K562 (cell line): ENCODE results near the gene CACNA1S. TPM values are rescaled to one million over a fixed set of nuclear protein-coding genes. Genes with fewer than 3 reads are reported as not detected.

Source experiments
- ATAC-seq: fragments of 200-7000 bp; cut with Tn5 transposase; 3 replicates; pipeline ENCODE4 v1.9.1; 2020; ENCODE audit warnings: moderate library complexity
- BruUV-seq: library from RNA; stranded (reverse); fragments of 400-500 nt; replicated peaks from 2 replicates; lab custom pipeline; 2021; lab: Mats Ljungman, UMichigan
- CTCF ChIA-PET: fragments of 300-600 bp; formaldehyde crosslinking; extraction: SDS; loops from one replicate; lab custom pipeline; 2021; ENCODE audit warnings: low intra/inter-chr PET ratio; lab: Yijun Ruan, JAX
- POLR2A ChIA-PET: fragments of 300-600, 350-650 bp; sonication (Branson Sonifier 250); formaldehyde crosslinking; extraction: SDS; loops from one replicate; lab custom pipeline; 2021; ENCODE audit warnings: antibody characterized with exemption, inconsistent platforms; lab: Yijun Ruan, JAX
- DNase-seq, 4 experiments: peaks; one replicate each; pipeline versions ENCODE4 v3.0.0 to v3.0.0-alpha.2; 2011 to 2018; ENCODE audit warnings: low spot score in 3 of 4, mixed read lengths in 3 of 4; ENCODE audit errors: extremely low read depth in 1 of 4
- FAIRE-seq: peaks from 2 replicates; lab custom pipeline; 2011; peaks lifted over from hg19 to GRCh38; lab: Jason Lieb, UNC
- H2AFZ ChIP-seq: 2 replicates; pipeline ENCODE4 v1.6.0; 2011; ENCODE audit warnings: low read depth, low read length, control low read depth, inconsistent platforms
- H3K27ac ChIP-seq: fragments of 200-600 bp; 3 replicates; pipeline ENCODE4 v1.8.0; 2011; ENCODE audit warnings: low read depth, mild to moderate bottlenecking, control low read depth, inconsistent platforms, low read length, moderate library complexity, mixed read lengths; ENCODE audit errors: extremely low read depth
- H3K27me3 ChIP-seq, 2 experiments: fragments of 300-600 bp in 1 of 2; 2 replicates in 1 of 2; 3 replicates in 1 of 2; pipeline versions ENCODE4 v1.6.0 to v1.8.0; 2011; ENCODE audit warnings: inconsistent platforms in 2 of 2, low read length in 2 of 2, mild to moderate bottlenecking in 1 of 2, mixed read lengths in 1 of 2, moderate library complexity in 1 of 2; ENCODE audit not compliant: control insufficient read depth in 2 of 2, insufficient read depth in 2 of 2
- H3K36me3 ChIP-seq: fragments of 300-600 bp; 3 replicates; pipeline ENCODE4 v1.8.0; 2011; ENCODE audit warnings: mild to moderate bottlenecking, low read length, inconsistent platforms; ENCODE audit not compliant: control insufficient read depth, insufficient read depth
- H3K4me1 ChIP-seq, 2 experiments: fragments of 200-600 bp in 1 of 2; replicated peaks in 1 of 2; 2 replicates in 1 of 2; 3 replicates in 1 of 2; pipeline versions ENCODE4 v1.5.1 to v1.8.0; 2011; ENCODE audit warnings: inconsistent platforms in 2 of 2, low read length in 2 of 2, mild to moderate bottlenecking in 1 of 2, mixed read lengths in 1 of 2, moderate library complexity in 1 of 2; ENCODE audit not compliant: control insufficient read depth in 2 of 2, insufficient read depth in 2 of 2
- H3K4me2 ChIP-seq: 2 replicates; pipeline ENCODE4 v1.6.1; 2011; ENCODE audit warnings: low read length, control low read depth, inconsistent platforms, mixed read lengths; ENCODE audit not compliant: insufficient read depth
- H3K4me3 ChIP-seq: fragments of 200-600 bp; sonication (generic), shearing (Covaris generic); 2 replicates; pipeline ENCODE4 v1.5.1; 2016; ENCODE audit warnings: control low read depth, inconsistent platforms
- H3K79me2 ChIP-seq: fragments of 200-600 bp; 3 replicates; pipeline ENCODE4 v1.8.0; 2011; ENCODE audit warnings: low read length, inconsistent platforms; ENCODE audit not compliant: control insufficient read depth, insufficient read depth
- H3K9ac ChIP-seq, 2 experiments: 2 replicates each; pipeline versions ENCODE4 v1.6.0 to v1.6.1; 2011; ENCODE audit warnings: low read depth in 2 of 2, low read length in 2 of 2, control low read depth in 1 of 2, inconsistent platforms in 1 of 2, mild to moderate bottlenecking in 1 of 2, mixed read lengths in 1 of 2; ENCODE audit not compliant: insufficient read depth in 1 of 2
- H3K9me1 ChIP-seq: one replicate; pipeline ENCODE4 v1.6.0; 2011; ENCODE audit warnings: inconsistent platforms, mild to moderate bottlenecking, low read length, moderate library complexity; ENCODE audit not compliant: control insufficient read depth, insufficient read depth
- H3K9me3 ChIP-seq: replicated peaks from 2 replicates; pipeline ENCODE4 v1.5.1; 2011; ENCODE audit warnings: low read depth, low read length, inconsistent platforms; ENCODE audit not compliant: control insufficient read depth, insufficient read depth
- H4K20me1 ChIP-seq: replicated peaks from 2 replicates; pipeline ENCODE4 v1.6.1; 2011; ENCODE audit warnings: low read length, inconsistent platforms, mixed read lengths; ENCODE audit not compliant: control insufficient read depth, insufficient read depth
- BACH1 ChIP-seq: fragments of 200-800 bp; sonication (Bioruptor generic); IDR thresholded peaks from 2 replicates; pipeline ENCODE4 v1.6.1; 2016; ENCODE audit warnings: missing genetic modification characterization, missing compliant biosample characterization
- CHCHD3 ChIP-seq: fragments of 250-450 bp; sonication (Bioruptor Pico); IDR thresholded peaks from 2 replicates; pipeline ENCODE4 v2.1.2; 2022; ENCODE audit warnings: mild to moderate bottlenecking
- CTCF ChIP-seq, 3 experiments: IDR thresholded peaks in 2 of 3; conservative IDR thresholded peaks in 1 of 3; 2 replicates each; pipeline ENCODE4 v1.5.1; 2011 to 2012; ENCODE audit warnings: low read length in 3 of 3, mild to moderate bottlenecking in 3 of 3, control low read depth in 2 of 3, improper control_type of control experiment in 1 of 3, inconsistent platforms in 1 of 3, low read depth in 1 of 3, mixed read lengths in 1 of 3, moderate library complexity in 1 of 3; ENCODE audit not compliant: insufficient read depth in 2 of 3
- MAZ ChIP-seq, 2 experiments: fragments of 450-650 bp in 1 of 2; sonication (generic) in 1 of 2; formaldehyde crosslinking; IDR thresholded peaks in 1 of 2; conservative IDR thresholded peaks in 1 of 2; 2 replicates each; pipeline versions ENCODE4 v1.4.0 to v1.5.0; 2020; ENCODE audit warnings: mild to moderate bottlenecking in 1 of 2, missing genetic modification reagents in 1 of 2
- MEIS2 ChIP-seq: fragments of 450-650 bp; IDR thresholded peaks from 2 replicates; pipeline ENCODE4 v1.6.1; 2014; ENCODE audit warnings: mild to moderate bottlenecking; ENCODE audit not compliant: partially characterized antibody
- NFRKB ChIP-seq: fragments of 450-650 bp; IDR thresholded peaks from 2 replicates; pipeline ENCODE4 v1.6.1; 2016; ENCODE audit warnings: low read depth
- PTBP1 ChIP-seq: fragments of 200-400 bp; formaldehyde crosslinking; IDR thresholded peaks from 2 replicates; pipeline ENCODE4 v1.6.1; 2017; ENCODE audit warnings: low read depth, low read length
- RAD21 ChIP-seq, 2 experiments: fragments of 250-450 bp in 1 of 2; fragments of 450-650 bp in 1 of 2; sonication (Bioruptor Pico) in 1 of 2; formaldehyde crosslinking in 1 of 2; IDR thresholded peaks in 1 of 2; conservative IDR thresholded peaks in 1 of 2; 2 replicates each; pipeline versions ENCODE4 v1.4.0 to v1.8.0; 2020 to 2022; ENCODE audit warnings: mild to moderate bottlenecking in 2 of 2, moderate library complexity in 1 of 2
- RB1 ChIP-seq: fragments of 450-650 bp; IDR thresholded peaks from 2 replicates; pipeline ENCODE4 v1.6.1; 2017; ENCODE audit warnings: low read depth, mild to moderate bottlenecking
- SAP30 ChIP-seq: fragments of 200-600 bp; sonication (generic); IDR thresholded peaks from 2 replicates; pipeline ENCODE4 v1.6.1; 2012; ENCODE audit warnings: borderline replicate concordance, low read depth, mild to moderate bottlenecking, moderate library complexity, low read length, control low read depth, inconsistent platforms; ENCODE audit not compliant: insufficient read depth, poor library complexity, severe bottlenecking
- SREBF2 ChIP-seq: sonication (generic); formaldehyde crosslinking; IDR thresholded peaks from 2 replicates; pipeline ENCODE4 v1.4.0; 2020; ENCODE audit warnings: mild to moderate bottlenecking, missing genetic modification reagents
- ZNF232 ChIP-seq: sonication (generic); formaldehyde crosslinking; IDR thresholded peaks from 2 replicates; pipeline ENCODE4 v1.8.0; 2022; ENCODE audit warnings: mild to moderate bottlenecking, missing genetic modification reagents
- WGBS: fragments of 100-300 bp; shearing (Covaris generic); methylation state at CpG from one replicate; pipeline ENCODE4 v1.1.6; 2016; ENCODE audit warnings: low coverage, mixed read lengths; ENCODE audit not compliant: insufficient coverage; ENCODE audit errors: missing lambda C conversion rate; 5-methylcytosine and 5-hydroxymethylcytosine counted together
- in situ Hi-C: fragments of 300-500 bp; cut with MboI; formaldehyde crosslinking; loops from 4 replicates; pipeline ENCODE4 v1.15.0; 2018; ENCODE audit warnings: inconsistent platforms, mixed read lengths
- intact Hi-C: fragments of 100-400 bp; cut with micrococcal nuclease; formaldehyde crosslinking; loops from 2 replicates; pipeline ENCODE4 v1.14.2; 2022
- polyA plus RNA-seq, 8 experiments: library from polyadenylated mRNA; depleted of rRNA in 4 of 8; stranded (reverse) in 5 of 8; unstranded in 3 of 8; fragments of >200 nt; fragmentation: Nextera tagmentation in 2 of 8; fragmentation: Illumina TruSeq in 1 of 8; extraction: Ambion mirVana in 2 of 8; extraction: Trizol in 1 of 8; gene quantifications; 2 replicates each; pipeline versions ENCODE4 v1.2.1 to v1.2.3, GENCODE V29; 2011 to 2014; ENCODE audit warnings: inconsistent platforms in 1 of 8, missing spikeins in 1 of 8
- total RNA-seq, 7 experiments: library from RNA; depleted of rRNA in 6 of 7; stranded (reverse); fragments of >200 nt in 6 of 7; fragmentation: Illumina TruSeq in 2 of 7; extraction: Trizol in 2 of 7; gene quantifications; 2 replicates each; pipeline versions ENCODE4 v1.2.1 to v1.2.3, GENCODE V29; 2011 to 2021; ENCODE audit warnings: low replicate concordance in 1 of 7

CACNA1S gene
- total and polyA plus RNA-seq, 9 of the 15 experiments (the other 6 are each of a cell fraction or from before 2014, with no cell fraction given) = not detected

GRCh38 chr1:201108614-201109013 is 3.6 kb downstream of the CACNA1S start:
- no peak for DNase-seq
- no peak for ATAC-seq
- H3K4me1 ChIP-seq = no peaks in the 10 kb centered on the region
- in situ Hi-C loops = no loop called here
- H3K4me3 ChIP-seq = no peak overlapping the region
- H2AFZ ChIP-seq = no peak overlapping the region
- FAIRE-seq = no peak
- no peak overlapping the region for H3K27ac ChIP-seq
- H3K27me3 ChIP-seq = peaks cover 32 to 57% of the 10 kb centered on the region in 2 experiments
- H3K9me1 ChIP-seq = no peaks in the 10 kb centered on the region
- ChIA-PET CTCF (interaction anchor here (1.3 kb wide), 1 partner anchor 9 kb away, joined by 4 read pairs; no protein-coding TSS in a partner anchor), POLR2A (interaction anchor here (1.0 kb wide), 1 partner anchor 10 kb away, joined by 5 read pairs; no protein-coding TSS in a partner anchor)
- H3K36me3 ChIP-seq = no peaks in the 10 kb centered on the region
- no peaks in the 10 kb centered on the region for H3K9me3 ChIP-seq
- peaks cover 8% of the 10 kb centered on the region for H4K20me1 ChIP-seq
- no peak overlapping the region for H3K9ac ChIP-seq
- H3K79me2 ChIP-seq = no peaks in the 10 kb centered on the region
- no TSS peak for BruUV-seq
- H3K4me2 ChIP-seq = no peak overlapping the region
- TF ChIP-seq RAD21 (CRISPR knock-in tag; conservative IDR thresholded peaks at IDR 0.05 in 1 of 2, IDR thresholded peaks at IDR 0.05 in 1 of 2) = no peak
- TF ChIP-seq ZNF232 = no peak
- TF ChIP-seq CHCHD3 = no peak
- no peak for TF ChIP-seq SREBF2
- TF ChIP-seq MEIS2 = no peak
- no peak for TF ChIP-seq MAZ (CRISPR knock-in tag; conservative IDR thresholded peaks at IDR 0.05 in 1 of 2, IDR thresholded peaks at IDR 0.05 in 1 of 2)
- no peak for TF ChIP-seq NFRKB
- no peak for TF ChIP-seq BACH1 (tag)
- no peak for TF ChIP-seq CTCF (IDR thresholded peaks at IDR 0.05 in 2 of 3, conservative IDR thresholded peaks at IDR 0.05 in 1 of 3; ENCODE audit: insufficient read depth in 2 of 3, low read depth in 1 of 3, low read length in 3 of 3)
- TF ChIP-seq RB1 = no peak
- no peak for TF ChIP-seq PTBP1
- TF ChIP-seq SAP30 = no peak
- 0% methylated on average over 1 of the region's 1 CpG for WGBS
- intact Hi-C loops = no loop called here
